Limb (tissue), 2 donors: ENCODE measurements around the gene HOXA1.

Experiments used
- DNase-seq, 2 donors: peaks; one replicate each; pipeline ENCODE4 v3.0.0-alpha.2; 2016; ENCODE audit errors: extremely low spot score in 2 of 2

The HOXA1 gene

DNA sequence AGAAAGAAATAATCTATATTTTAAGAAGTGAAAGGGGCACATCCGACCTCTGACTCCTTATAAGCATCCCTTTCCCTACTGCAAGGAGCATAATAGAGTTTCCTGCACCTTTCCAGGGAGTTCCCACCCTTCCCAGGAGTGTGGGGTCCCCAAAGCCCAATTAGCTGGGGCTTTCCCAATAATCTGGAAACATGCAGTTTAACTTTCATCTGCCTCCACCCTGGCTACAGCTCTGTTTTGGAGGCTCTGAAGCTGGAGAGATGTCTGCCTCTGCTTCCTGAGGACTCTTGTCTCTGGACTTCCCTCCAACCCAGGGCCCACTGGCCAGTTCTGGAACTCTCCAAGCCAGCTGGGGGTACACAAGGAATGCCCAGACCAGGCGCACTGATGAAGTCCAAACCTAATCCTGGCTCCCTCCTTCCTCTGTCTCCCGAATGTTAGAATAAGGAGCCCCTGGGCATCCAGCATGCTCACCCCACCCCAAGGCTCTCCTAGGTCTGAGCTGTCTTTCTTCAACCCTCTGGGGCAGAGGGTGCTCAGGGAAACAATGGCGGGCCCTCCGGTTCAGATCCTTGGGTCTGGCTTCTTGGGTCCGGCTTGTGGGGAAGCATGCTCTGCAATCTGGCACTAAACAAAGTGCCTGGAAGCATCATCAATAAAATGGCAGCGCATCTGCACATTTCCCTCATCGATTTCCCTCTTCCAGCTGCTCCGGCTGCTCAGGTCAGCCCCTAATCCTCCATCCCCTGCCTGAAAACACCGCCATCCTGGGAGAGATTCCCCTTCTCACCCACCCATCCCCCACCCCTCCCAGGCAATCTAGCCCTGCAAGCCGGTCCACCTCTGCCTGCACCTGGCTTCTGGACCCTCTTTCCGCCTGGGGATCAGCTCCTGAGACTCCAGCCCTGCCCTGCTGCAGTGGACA, 21.4 kb upstream of the HOXA1 start:
- DNase-seq: peak in 1 of 2 donors; percentile 55

DNA sequence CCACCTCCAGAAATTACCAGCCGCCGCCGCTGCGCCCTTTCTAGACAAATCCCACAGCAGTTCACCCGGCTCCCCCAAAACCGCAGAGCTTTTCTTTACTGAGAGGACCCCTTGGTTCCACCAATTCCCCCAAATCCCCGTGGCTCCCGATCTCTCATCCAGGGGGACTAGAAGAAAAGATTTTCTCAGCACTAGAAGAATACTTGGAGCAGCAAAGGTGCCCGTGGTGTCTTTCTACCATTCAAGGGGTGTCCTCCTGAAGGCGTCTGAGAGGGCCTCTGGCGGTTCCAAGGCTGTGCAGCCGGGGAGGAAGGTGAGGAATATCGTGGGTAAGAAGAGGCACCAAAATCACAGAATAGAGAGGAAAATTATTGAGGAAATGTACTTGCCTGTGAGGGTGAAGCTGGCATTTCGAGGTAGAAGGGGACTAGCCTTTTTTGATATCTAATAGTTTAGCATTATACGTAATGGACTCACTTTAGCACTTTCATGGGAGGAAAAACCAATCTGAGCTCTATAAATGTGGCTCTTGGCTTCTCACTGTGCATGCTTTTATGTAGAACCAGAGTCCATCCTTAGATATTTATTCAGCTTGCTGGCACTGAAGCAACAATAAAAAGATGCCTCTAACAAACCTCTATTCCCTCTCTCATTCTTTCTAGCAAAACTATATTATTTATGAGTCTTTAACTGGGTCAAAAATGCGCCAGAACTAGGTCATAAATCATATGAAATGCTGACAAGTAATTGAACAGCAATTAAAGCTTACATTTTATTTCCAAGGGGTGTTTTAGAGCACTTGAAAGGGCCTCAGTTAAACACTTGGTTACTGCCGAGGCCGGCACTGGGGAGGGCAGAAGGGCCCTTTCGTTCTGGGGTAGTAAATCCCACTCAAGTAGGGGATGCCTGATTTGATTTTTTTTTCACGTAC, 20.5 kb upstream of the HOXA1 start:
- peak in 1 of 2 donors; percentile 67 for DNase-seq

DNA sequence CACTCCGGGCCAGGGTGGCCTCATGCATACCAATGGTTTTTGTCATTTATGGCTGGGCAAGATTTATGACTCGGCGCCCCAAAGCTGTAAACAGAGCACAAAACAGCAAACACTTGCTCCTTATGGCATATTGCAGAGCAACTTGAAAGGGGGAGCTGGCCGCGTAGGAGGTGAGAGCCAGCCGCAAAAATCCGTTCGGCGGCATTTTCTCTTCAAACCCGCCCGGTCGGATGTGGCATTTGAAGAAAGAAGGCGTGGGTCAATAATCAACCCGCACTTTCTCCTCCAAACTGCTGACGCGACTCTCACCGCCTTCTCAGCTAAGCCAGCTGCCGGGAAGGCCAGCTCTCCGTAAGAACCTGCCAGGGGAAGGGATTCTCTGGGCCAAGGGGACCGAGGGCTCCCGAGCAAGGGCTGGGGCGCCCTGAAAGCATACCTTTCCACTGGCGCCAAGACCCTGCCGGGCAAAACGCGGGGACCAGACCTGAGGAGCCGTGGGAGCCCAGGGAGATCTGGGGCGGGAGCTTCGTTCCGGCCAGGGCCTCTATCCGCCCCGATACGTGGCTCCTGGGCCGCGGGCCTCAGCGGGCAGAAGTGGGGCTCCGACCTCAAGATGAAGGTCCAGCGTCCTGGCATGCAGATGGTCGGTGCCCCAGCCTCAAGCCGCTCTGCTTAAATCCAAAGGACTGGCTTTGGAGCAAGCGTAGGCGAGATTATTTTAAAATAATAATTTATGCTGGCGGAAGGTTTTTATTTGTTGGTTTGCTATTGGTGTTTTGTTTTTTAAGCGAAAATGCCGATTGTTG, 19.6 kb upstream of the HOXA1 start:
- peak in 1 of 2 donors; percentile 70 for DNase-seq

DNA sequence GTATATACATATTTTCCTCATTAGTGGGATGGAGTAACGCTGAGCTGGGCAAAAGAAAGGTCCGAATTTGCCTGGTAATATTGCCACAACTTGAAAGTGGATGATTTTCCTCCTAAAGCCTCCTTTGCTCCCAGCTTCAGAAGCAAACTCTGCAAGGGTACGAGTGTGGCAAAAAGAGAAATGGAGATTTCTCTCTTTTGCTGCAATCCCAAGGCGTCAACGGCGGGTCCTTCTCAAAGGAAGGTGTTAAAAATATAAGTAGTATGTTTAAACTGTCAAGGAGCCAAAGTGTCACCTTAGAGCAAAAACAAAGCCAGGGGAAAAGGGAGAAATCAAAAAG, 19.1 kb upstream of the HOXA1 start:
- no peak for DNase-seq

DNA sequence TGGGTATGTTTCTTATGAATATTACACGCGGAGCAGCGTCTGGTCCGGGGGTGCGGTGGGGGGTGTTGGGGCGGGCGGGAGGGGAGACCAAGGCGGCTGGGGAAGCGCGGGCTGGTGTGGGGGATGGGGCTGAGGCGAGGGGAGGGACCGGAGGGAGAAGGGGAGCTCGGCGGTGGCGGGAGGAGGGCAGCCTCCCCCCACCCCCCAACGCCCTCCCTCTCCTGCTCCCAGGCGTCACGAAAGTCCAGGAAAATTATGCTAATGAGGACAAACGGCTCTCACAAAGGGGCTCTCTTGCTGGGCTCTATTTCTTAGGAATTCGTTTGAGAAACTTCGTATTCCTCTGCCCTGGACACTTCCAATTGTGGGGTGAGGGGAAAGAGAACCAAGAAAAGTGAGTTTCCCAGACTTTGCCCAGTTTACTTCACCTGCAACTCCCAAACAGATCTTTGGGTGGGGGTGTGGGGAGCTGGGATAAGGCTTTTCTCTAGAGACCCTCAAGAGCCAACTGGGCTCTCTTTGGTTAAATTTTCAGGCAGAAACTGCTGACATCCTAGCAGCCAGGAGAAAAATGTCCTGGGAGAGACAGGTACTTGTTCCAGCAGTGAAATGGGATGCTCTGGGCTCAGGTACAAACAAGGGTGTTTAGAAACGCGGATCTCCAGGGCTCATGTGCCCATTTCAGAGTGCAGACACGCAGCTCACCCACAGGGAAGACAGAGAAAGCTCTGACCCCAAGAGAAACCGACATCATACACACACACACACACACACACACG, 18.4 kb upstream of the HOXA1 start:
- peak in 1 of 2 donors; percentile 83 for DNase-seq

DNA sequence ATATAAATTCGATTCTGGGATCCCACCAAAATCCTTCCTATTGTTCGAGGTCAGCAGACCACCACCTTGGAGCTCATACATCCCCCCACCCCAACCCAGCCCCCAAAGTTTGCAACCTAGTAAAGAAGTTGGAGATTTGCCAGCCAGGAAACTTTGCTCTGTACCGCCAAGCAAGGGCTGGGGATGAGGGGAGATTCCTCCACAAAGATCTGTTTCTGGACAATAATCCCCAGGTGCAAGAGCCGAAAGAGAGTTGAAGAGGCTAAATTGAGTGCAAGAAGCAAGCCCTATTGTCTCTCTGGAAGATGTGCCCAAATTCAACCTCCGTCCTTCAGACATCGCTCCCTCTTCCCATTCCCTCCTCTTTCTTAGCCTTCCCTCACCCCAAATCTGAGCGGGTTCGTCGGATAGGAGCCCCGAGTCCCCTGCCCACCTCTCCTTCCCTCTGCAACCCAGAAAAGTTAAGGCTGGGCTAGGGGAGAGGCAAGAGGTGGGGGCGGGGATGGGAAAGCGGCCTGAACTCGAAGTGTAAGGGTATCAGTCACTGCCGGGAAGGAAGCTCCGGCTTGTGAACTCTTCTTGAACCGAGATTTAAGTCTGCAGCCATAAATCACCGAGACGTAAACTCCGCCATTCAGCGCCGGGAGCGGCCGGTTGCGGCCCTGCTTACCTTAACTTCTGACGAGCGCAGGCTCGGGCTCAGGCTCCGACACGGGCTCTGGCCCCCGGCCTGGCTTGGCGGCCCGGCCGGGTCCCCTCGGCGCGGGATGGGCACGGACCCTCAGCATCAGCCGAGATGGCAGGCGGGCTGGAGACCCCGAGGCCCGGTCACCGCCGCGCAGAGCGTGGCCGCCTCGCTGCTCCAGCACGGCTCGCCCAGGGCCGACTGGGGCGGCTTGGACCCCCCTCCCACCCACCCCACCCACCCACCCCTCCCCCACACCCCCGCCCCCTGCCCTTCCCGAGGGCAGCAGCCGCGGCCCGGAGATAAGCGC, 17.5 kb upstream of the HOXA1 start:
- DNase-seq: peak; percentile 78 to 84

DNA sequence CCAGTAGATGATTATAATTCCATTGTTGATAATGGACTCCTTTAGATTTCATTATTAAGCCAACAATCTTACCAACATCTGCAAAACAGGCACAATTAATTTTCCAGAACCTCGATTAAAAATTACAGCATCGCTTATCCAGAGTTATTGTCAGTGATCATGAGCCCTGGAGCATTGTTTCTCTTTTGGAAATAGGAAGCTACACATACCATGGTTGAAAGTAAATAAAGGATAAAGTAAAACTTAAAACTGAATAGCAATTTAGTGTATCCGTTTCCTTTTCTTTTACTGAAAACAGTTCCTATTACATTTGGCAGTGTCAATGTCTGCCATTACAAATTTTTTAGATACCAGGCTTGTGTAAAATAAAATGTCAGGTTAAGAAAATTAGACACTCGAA, 16.6 kb upstream of the HOXA1 start:
- no peak for DNase-seq

DNA sequence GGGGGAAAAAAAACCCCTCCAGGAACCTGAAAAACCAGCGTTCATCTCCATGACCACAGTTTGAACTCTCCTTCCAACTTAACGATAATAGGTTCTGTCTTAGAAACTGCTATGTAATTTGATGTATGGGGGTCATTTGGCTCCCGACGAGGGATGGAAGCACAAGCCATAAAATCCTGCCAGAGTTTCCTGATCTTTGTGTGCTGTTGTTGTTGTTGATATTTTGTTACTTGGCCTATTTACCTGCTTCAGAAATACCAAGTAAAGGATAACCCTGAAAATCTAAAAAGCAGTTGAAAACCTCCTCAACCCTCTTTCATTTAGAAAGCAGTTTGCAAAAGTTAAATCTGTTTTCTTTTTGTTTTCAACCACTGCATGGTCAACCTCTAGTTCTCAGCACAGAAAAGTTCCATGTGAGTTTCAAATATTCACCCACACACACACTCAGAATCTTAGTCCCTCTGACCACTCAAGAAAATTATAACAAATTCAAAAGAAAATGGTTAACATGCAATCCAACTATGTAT, 16.0 kb upstream of the HOXA1 start:
- DNase-seq: no peak

DNA sequence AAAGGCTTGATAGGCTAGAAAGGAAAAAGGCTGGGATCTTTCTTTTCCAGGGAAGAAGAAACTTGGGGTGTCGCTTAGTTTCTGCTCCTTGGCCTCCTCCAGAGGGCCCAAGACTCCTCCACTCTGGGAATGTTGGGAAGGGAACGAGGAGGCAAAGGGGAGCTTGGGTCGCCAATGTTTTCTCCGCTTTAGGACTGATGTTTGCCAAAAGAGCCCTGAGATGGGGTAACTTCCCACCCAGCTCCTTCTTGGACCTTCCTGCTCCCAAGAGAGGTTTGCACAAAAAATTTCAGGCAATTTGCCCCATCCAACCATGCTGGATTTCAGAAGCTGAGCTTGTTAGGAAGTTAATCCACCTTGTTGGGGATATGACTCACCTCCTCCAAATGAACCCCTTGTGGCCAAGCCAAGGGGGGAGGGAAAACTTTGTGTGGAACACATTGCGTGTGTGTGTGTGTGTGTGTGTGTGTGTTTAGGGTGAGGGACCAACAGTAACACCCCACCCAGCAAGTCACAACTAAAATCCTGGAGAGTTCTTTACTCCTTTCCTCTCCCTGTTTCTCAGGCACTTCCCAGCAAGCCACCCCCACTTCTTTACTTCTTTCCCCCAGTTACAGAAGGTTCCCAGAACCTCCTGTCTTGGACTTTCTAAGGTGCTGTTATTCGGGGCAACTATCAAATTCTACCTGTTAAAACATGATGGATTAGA, 15.4 kb upstream of the HOXA1 start:
- peak in 1 of 2 donors; percentile 66 for DNase-seq

DNA sequence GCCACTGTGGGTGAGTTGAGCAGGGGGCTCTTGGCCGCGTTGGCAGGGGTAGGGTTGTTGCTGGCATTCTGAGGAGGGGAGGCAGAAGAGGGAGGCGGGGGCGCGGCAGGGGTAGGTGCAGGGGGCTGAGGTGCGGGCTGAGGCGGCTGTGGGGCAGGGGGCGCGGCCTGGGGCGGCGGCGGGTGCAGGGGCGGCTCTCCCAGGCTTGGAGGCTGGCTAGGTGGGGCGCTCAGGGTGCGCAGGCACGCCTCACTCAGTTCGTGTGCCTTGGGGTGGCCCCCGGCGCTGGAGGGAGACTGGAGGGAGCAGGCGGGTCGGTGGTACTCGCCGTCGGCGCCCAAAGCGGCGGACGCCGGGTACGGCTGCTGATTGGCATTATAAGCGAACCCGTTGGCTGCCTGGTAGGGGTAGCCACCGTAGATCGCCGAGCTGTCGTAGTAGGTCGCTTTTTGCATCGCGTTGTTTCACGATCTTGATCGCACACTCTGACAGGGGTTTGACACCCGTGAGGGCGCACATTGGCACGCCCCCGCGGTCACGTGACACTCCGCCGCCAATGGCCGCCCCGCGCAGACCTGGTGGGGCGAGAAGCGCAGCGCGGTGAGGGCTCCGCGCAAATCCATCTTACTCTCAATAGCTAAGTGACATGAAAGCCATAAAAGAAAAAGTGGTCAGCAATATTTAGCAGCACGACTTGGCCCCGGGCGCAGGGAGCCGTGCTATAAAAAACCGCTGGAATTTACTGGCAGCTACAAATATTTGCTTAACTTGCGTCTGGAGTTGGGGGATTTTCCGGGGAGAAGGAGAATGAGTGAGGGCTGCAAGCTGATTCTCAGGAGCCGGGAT, 14.6 kb upstream of the HOXA1 start:
- DNase-seq: peak; percentile 81 to 89

DNA sequence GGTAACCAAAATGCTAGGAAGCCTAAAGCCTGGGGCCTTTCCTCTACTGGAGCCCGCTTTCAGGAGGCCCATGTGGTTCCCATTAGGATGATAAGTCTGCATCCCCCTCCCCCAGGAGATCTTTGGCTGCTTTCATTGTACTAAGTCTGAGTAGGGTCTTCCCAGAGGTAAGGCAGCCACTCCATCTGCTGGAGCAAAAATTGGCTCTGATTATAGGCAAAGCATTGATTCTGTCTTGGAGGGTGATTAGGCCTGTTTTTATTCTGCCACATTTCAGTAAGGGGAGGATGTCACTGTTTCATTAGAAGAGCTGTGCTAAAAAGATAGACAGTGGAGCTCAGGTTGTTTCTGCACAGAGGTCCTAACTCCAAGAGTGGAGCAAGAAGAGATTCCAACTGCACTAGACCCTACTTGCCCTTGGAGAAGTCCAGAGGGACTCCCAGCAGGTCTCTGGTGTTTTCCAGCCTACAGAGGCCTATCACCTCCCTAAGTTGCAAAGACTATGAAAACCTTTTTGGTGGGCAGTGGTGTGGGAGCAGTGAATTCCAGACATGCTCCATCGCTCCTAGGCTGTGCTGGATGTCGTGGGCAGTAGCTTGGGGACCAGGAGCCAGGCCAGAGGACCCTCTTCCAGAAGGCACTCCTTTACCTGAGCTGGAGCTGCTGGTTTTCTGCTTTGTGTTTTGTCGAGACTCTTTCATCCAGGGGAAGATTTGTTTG, 13.8 kb upstream of the HOXA1 start:
- peak in 1 of 2 donors; percentile 41 for DNase-seq

DNA sequence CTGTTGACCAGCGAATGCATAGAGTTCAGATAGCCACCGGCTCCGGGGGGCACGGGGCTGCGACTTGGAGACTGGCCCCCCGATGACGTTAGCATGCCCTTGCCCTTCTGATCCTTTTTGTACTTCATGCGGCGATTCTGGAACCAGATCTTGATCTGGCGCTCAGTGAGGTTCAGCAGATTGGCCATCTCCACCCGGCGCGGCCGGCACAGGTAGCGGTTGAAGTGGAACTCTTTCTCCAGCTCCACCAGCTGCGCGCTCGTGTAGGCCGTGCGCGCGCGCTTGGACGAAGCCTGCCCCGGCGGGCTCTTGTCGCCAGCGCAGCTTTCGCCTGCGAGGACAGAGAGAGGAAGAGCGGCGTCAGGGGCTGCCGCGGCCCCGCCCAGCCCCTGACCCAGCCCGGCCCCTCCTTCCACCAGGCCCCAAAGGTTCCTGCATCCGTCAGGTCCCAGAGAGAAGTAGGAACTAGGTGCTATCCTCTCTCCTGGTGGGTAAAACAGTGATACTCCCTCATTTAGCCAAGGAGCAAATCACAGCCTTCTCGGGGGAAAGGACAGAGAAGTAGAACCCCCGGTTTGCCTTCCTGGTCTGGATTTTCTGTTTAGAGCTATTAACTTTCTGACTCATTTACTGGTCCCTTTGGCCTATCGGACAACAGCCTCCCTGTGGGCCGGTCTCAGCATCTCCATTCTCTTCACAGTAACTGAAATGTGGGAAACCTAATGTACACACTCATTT, 12.8 kb upstream of the HOXA1 start:
- DNase-seq: peak in 1 of 2 donors; percentile 70

DNA sequence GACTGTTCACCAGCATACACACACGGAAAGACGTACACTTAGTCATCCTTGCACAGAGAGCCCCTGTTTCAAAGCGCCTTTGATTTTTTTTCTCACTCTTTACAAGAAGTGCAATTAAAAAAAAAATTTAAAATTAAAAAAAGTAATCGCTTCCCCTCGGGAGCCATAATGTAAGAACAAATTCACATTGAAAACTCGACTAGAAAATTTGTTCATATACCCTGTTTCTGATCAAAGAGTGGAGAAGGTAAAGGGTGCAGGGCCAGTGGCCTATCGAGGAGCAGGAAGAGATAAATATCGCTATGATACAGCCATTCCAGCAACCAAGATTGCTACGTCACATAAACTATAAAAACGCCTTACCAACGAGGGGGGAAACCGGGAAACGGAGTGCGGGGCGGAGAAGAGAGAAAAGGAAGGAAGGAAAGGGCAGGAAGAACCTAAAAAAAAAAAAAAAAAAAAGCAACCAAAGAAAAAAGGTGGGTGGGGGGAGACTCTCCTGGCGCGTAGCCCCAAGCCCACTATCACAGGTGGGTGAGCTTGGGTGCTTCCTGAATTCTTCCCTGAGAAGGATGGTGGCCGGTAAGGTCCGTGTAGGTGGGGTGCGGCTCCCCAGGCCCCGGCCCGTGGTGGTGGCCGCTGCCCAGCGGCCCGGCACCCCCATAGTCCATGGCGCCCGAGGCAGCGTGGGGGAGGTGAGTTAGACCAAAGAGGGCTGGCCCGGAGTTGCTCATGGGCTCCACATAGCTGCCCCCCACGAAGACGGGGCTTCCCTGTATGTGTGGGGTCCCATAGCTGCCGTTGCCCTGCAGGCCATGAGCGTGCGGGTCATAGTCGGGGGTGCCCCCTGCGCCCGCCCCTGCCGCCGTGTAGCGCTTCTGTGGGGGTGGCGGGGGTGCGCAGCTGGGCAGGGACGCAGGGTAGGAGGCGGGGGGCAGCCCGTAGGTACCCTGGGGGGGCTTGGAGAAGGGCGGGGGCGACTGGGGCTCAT, 11.9 kb upstream of the HOXA1 start:
- peak in 1 of 2 donors; percentile 61 for DNase-seq

DNA sequence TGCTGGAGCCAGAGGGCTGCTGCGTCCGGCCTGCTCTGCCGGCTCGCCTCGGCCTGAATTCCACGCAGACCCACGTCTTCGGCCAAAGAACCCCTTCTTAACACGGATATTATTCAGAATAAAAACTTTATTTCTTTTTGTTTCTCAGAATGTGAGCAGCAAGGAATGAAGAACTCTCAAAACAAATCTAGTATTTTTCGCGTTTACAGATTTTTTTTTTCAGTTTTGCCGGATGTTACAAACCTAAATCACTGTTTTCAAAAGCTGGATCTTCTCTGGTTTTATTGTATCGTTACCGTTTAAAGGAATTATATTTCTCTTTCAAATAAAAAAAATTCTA, 11.1 kb upstream of the HOXA1 start:
- DNase-seq: no peak
